Uterus (tissue), 2 donors: Measurements from ENCODE around the gene NOTCH2.
"Not testable (repeated sequence)": the region's sequence is repeated elsewhere in the genome, so short reads cannot be mapped to it uniquely, and the experiment has no call there.

Source experiments
- POLR2A ChIP-seq, 2 donors: fragments of 450-650 bp; IDR thresholded peaks; one replicate each; pipeline ENCODE4 v1.6.1; 2016; ENCODE audit warnings: antibody characterized with exemption in 2 of 2, mild to moderate bottlenecking in 1 of 2, moderate library complexity in 1 of 2
- TF ChIP-seq, protein P1 (sequence below), 4 experiments: fragments of 200-600 bp in 2 of 4; fragments of 450-650 bp in 2 of 4; sonication (generic) in 2 of 4; IDR thresholded peaks; one replicate each; pipeline ENCODE4 v1.5.1; 2016 to 2019; ENCODE audit warnings: antibody characterized with exemption in 4 of 4, mild to moderate bottlenecking in 2 of 4, moderate library complexity in 1 of 4

DNA sequence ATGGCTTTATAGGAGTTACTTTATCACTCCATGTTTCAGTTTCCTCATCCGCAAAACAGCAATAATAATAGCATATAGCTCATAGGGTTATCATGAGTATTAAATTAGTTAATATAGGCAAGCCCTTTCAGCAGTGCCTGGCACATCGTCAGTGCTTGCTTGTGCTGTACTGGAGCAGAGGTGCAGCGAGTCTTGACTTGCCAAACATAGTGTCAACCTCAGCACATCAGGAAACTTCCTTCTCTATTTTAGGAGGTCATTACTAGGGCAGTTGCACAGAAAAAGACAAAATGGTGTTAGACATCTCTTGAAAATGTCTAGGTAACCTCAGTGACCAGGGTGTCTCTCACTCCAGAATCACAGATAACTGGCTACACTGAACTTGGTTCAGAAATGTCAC lies 34.3 kb upstream of the NOTCH2 start:
- TF ChIP-seq, protein P1, sequence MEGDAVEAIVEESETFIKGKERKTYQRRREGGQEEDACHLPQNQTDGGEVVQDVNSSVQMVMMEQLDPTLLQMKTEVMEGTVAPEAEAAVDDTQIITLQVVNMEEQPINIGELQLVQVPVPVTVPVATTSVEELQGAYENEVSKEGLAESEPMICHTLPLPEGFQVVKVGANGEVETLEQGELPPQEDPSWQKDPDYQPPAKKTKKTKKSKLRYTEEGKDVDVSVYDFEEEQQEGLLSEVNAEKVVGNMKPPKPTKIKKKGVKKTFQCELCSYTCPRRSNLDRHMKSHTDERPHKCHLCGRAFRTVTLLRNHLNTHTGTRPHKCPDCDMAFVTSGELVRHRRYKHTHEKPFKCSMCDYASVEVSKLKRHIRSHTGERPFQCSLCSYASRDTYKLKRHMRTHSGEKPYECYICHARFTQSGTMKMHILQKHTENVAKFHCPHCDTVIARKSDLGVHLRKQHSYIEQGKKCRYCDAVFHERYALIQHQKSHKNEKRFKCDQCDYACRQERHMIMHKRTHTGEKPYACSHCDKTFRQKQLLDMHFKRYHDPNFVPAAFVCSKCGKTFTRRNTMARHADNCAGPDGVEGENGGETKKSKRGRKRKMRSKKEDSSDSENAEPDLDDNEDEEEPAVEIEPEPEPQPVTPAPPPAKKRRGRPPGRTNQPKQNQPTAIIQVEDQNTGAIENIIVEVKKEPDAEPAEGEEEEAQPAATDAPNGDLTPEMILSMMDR (IDR thresholded peaks at IDR 0.05): not testable (repeated sequence)
- not testable (repeated sequence) for TF ChIP-seq POLR2A (IDR thresholded peaks at IDR 0.05)
